Measurements from ENCODE around the gene ATF5. TPM values are rescaled to one million over a fixed set of nuclear protein-coding genes. Genes with fewer than 3 reads are reported as not detected.

The ATF5 gene
- polyA plus RNA-seq, 1 experiment = 6.3 TPM

- ChIA-PET CTCF (no interaction called here), POLR2A (no interaction called here)
- TF ChIP-seq CTCF (IDR thresholded peaks at IDR 0.05; ENCODE audit: low read depth, low read length) = no peak
- DNase-seq (ENCODE audit: low read depth, low spot score) = no peak
- Histone ChIP-seq H3K9me3 (ENCODE audit: control insufficient read depth, insufficient read depth, low read length) (no peaks in the 10 kb centered on the region; the same call in 1 of the 2 replicates), H3K27ac (ENCODE audit: low read depth, low read length) (no peak overlapping the region), H3K27me3 (ENCODE audit: control insufficient read depth, insufficient read depth, low read length) (no peaks in the 10 kb centered on the region), H3K4me3 (ENCODE audit: low read depth, low read length) (no peak overlapping the region)
Measured at GRCh38 chr19:49904136-49904535, 24.9 kb upstream of the ATF5 start.

GRCh38 chr19:49906879-49907564 is 22.0 kb upstream of the ATF5 start:
- Histone ChIP-seq H3K9me3 (ENCODE audit: control insufficient read depth, insufficient read depth, low read length) (no peaks in the 10 kb centered on the region; the same call in 1 of the 2 replicates), H3K27me3 (ENCODE audit: control insufficient read depth, insufficient read depth, low read length) (no peaks in the 10 kb centered on the region), H3K4me3 (ENCODE audit: low read depth, low read length) (no peak overlapping the region), H3K27ac (ENCODE audit: low read depth, low read length) (no peak overlapping the region)
- ChIA-PET POLR2A (no interaction called here), CTCF (no interaction called here)
- TF ChIP-seq CTCF (IDR thresholded peaks at IDR 0.05; ENCODE audit: low read depth, low read length) = no peak
- DNase-seq (ENCODE audit: low read depth, low spot score) = no peak

- no peaks in the 10 kb centered on the region; the same call in 1 of the 2 replicates for H3K9me3 ChIP-seq (ENCODE audit: control insufficient read depth, insufficient read depth, low read length)
- H3K4me3 ChIP-seq (ENCODE audit: low read depth, low read length) = no peak overlapping the region
- no peak for TF ChIP-seq CTCF (IDR thresholded peaks at IDR 0.05; ENCODE audit: low read depth, low read length)
- no peak for DNase-seq (ENCODE audit: low read depth, low spot score)
- ChIA-PET CTCF (no interaction called here), POLR2A (interaction anchor here (0.5 kb wide), 1 partner anchor 98 kb away, joined by 3 read pairs; no protein-coding TSS in a partner anchor)
- no peaks in the 10 kb centered on the region for H3K27me3 ChIP-seq (ENCODE audit: control insufficient read depth, insufficient read depth, low read length)
- H3K27ac ChIP-seq (ENCODE audit: low read depth, low read length) = no peak overlapping the region
Measured at GRCh38 chr19:49907745-49908446, 21.1 kb upstream of the ATF5 start.

GRCh38 chr19:49908480-49909420 is 20.3 kb upstream of the ATF5 start:
- Histone ChIP-seq H3K27me3 (ENCODE audit: control insufficient read depth, insufficient read depth, low read length) (no peaks in the 10 kb centered on the region), H3K27ac (ENCODE audit: low read depth, low read length) (no peak overlapping the region), H3K9me3 (ENCODE audit: control insufficient read depth, insufficient read depth, low read length) (no peaks in the 10 kb centered on the region; the same call in 1 of the 2 replicates), H3K4me3 (ENCODE audit: low read depth, low read length) (no peak overlapping the region)
- no peak for DNase-seq (ENCODE audit: low read depth, low spot score)
- CTCF ChIA-PET = no interaction called here
- TF ChIP-seq CTCF (IDR thresholded peaks at IDR 0.05; ENCODE audit: low read depth, low read length) = no peak
- POLR2A ChIA-PET = interaction anchor here (0.5 kb wide), 1 partner anchor 98 kb away, joined by 3 read pairs; no protein-coding TSS in a partner anchor
